B cell (primary cell): ENCODE measurements around the gene ARHGEF17.

Experiments
- EZH2 ChIP-seq: IDR thresholded peaks from 2 replicates; pipeline ENCODE4 v1.6.1; 2012; ENCODE audit warnings: borderline replicate concordance, low read depth, mild to moderate bottlenecking, moderate library complexity, low read length; ENCODE audit not compliant: insufficient read depth, poor library complexity, severe bottlenecking
- TF ChIP-seq, protein P1 (sequence below): fragments of 200-600 bp; IDR thresholded peaks from one replicate; pipeline ENCODE4 v1.8.0; 2022; ENCODE audit warnings: antibody characterized with exemption, mild to moderate bottlenecking

DNA sequence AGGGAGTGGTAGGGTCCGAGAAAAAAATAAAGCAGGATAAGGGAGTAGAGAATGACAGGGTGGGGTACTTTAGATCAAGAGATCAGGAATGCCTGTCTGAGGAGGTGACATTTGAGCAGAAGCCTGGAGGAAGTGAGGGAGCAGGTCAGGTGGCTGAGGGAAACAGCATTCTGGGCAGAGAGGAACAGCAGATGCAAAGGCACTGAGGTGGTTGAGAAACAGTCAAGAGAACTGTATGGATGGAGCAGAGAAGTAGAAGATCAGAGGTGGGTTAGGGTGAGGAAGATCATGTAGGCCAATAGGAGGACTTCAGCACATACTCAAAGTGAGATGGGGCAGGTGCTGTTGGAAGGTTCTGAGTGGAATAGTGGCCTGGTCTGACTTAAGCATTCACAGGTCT, 8.3 kb downstream of the ARHGEF17 start:
- TF ChIP-seq, protein P1, sequence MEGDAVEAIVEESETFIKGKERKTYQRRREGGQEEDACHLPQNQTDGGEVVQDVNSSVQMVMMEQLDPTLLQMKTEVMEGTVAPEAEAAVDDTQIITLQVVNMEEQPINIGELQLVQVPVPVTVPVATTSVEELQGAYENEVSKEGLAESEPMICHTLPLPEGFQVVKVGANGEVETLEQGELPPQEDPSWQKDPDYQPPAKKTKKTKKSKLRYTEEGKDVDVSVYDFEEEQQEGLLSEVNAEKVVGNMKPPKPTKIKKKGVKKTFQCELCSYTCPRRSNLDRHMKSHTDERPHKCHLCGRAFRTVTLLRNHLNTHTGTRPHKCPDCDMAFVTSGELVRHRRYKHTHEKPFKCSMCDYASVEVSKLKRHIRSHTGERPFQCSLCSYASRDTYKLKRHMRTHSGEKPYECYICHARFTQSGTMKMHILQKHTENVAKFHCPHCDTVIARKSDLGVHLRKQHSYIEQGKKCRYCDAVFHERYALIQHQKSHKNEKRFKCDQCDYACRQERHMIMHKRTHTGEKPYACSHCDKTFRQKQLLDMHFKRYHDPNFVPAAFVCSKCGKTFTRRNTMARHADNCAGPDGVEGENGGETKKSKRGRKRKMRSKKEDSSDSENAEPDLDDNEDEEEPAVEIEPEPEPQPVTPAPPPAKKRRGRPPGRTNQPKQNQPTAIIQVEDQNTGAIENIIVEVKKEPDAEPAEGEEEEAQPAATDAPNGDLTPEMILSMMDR = no peak
- TF ChIP-seq EZH2 = no peak
